ENCODE results near the gene CTNND1. TPM values are rescaled to one million over a fixed set of nuclear protein-coding genes. Genes with fewer than 3 reads are reported as not detected.

Gene CTNND1
- total and polyA plus RNA-seq, 9 of the 15 experiments (the other 6 are each of a cell fraction or from before 2014, with no cell fraction given): 11.1 to 74.0 (median 43.3) TPM

DNA sequence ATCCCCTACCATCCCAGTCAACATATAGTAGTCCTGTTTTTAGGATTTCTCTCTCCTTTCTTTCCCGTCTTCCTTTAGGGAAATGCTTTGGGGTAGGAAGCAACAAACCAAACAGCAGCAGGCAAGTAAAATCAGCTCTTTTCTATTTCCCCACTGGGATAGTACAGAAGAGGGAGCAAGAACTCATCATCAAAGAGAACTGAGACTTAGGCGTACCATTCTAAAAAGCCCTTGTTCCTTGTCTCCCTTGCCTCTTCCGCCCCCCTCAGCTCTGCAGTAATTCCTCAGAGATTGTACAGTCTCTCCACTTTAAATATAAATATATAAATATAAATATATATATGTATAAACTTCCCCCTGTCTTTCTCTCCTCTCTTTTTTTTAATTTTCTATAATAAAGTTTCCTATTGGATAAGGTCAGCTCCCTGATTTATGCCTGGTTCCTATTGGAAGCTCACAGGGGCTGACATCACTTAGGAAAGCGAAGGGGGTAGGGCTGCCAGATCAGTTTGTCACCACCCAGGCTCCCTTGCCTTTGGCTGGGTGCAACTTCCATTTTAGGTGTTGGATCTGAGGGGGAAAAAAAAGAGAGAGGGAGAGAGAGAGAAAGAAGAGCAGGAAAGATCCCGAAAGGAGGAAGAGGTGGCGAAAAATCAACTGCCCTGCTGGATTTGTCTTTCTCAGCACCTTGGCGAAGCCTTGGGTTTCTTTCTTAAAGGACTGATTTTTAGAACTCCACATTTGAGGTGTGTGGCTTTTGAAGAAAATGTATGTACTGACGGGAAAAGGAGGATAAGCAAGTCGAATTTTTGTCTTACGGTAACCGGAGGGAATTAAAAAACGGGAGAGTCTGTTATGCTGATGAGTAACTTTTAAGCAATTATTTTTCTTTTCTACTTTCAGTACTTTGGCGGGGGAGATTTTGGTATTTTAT, at the start of gene CTNND1 (continued):
- TF ChIP-seq CCNT2 (IDR thresholded peaks at IDR 0.05; ENCODE audit: borderline replicate concordance, extremely low read depth, insufficient read length, low read depth, low read length) (no peak), TRIM28 (IDR thresholded peaks at IDR 0.05) (peak; percentile 67; the same call in 1 of the 2 replicates), PHTF2 (CRISPR knock-in tag; IDR thresholded peaks at IDR 0.05) (no peak), MCM7 (IDR thresholded peaks at IDR 0.05) (no peak), NFIC (IDR thresholded peaks at IDR 0.05) (peak; percentile 65), NCOA1 (IDR thresholded peaks at IDR 0.05; ENCODE audit: low read depth) (0 out of 2 replicates have a peak, but pooled peaks have one; percentile 25), ARID2 (IDR thresholded peaks at IDR 0.05) (peak; percentile 8; the same call in 1 of the 2 replicates), ETV6 (IDR thresholded peaks at IDR 0.05; ENCODE audit: borderline replicate concordance in 1 of 2, low read depth in 2 of 2, low read length in 1 of 2) (no peak), ETV6 (CRISPR knock-in tag; IDR thresholded peaks at IDR 0.05; ENCODE audit: borderline replicate concordance) (no peak)
- TF ChIP-seq, protein P1, sequence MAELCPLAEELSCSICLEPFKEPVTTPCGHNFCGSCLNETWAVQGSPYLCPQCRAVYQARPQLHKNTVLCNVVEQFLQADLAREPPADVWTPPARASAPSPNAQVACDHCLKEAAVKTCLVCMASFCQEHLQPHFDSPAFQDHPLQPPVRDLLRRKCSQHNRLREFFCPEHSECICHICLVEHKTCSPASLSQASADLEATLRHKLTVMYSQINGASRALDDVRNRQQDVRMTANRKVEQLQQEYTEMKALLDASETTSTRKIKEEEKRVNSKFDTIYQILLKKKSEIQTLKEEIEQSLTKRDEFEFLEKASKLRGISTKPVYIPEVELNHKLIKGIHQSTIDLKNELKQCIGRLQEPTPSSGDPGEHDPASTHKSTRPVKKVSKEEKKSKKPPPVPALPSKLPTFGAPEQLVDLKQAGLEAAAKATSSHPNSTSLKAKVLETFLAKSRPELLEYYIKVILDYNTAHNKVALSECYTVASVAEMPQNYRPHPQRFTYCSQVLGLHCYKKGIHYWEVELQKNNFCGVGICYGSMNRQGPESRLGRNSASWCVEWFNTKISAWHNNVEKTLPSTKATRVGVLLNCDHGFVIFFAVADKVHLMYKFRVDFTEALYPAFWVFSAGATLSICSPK (IDR thresholded peaks at IDR 0.05; ENCODE audit: borderline replicate concordance): no peak
- TF ChIP-seq, protein P2, sequence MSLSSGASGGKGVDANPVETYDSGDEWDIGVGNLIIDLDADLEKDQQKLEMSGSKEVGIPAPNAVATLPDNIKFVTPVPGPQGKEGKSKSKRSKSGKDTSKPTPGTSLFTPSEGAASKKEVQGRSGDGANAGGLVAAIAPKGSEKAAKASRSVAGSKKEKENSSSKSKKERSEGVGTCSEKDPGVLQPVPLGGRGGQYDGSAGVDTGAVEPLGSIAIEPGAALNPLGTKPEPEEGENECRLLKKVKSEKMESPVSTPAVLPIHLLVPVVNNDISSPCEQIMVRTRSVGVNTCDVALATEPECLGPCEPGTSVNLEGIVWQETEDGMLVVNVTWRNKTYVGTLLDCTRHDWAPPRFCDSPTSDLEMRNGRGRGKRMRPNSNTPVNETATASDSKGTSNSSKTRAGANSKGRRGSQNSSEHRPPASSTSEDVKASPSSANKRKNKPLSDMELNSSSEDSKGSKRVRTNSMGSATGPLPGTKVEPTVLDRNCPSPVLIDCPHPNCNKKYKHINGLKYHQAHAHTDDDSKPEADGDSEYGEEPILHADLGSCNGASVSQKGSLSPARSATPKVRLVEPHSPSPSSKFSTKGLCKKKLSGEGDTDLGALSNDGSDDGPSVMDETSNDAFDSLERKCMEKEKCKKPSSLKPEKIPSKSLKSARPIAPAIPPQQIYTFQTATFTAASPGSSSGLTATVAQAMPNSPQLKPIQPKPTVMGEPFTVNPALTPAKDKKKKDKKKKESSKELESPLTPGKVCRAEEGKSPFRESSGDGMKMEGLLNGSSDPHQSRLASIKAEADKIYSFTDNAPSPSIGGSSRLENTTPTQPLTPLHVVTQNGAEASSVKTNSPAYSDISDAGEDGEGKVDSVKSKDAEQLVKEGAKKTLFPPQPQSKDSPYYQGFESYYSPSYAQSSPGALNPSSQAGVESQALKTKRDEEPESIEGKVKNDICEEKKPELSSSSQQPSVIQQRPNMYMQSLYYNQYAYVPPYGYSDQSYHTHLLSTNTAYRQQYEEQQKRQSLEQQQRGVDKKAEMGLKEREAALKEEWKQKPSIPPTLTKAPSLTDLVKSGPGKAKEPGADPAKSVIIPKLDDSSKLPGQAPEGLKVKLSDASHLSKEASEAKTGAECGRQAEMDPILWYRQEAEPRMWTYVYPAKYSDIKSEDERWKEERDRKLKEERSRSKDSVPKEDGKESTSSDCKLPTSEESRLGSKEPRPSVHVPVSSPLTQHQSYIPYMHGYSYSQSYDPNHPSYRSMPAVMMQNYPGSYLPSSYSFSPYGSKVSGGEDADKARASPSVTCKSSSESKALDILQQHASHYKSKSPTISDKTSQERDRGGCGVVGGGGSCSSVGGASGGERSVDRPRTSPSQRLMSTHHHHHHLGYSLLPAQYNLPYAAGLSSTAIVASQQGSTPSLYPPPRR (CRISPR knock-in tag; IDR thresholded peaks at IDR 0.05; ENCODE audit: borderline replicate concordance): no peak

Measured in K562 (cell line).